C4-2B (cell line): ENCODE data around the gene PGAP2.

ENCODE experiments used
- ZFX ChIP-seq: fragments of 450-650 bp; IDR thresholded peaks from 2 replicates; pipeline ENCODE4 v1.6.1; 2017
- TF ChIP-seq, protein P1 (sequence below): fragments of 450-650 bp; conservative IDR thresholded peaks from 2 replicates; pipeline ENCODE4 v1.5.1; 2017; ENCODE audit warnings: mild to moderate bottlenecking

DNA sequence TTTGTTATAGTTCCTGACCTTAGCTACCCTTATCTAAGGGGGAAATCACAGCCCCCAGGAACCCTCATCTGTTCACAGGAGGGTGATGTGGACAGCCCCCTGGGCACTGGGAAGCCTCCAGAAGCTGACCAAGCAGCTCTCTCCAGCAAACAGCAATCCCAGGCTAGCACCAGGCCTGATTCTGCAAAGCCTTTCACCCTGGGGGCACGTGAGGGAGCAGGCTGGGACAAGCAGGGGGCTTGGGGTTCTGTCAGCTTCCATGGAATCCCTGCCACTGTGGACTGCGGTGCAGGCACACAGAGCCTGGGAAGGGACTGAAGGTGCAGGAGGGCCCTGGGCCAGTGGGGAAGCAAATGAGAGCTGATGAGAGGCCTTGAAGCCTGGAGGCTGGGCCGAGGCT is 2.1 kb downstream of the PGAP2 start:
- TF ChIP-seq, protein P1, sequence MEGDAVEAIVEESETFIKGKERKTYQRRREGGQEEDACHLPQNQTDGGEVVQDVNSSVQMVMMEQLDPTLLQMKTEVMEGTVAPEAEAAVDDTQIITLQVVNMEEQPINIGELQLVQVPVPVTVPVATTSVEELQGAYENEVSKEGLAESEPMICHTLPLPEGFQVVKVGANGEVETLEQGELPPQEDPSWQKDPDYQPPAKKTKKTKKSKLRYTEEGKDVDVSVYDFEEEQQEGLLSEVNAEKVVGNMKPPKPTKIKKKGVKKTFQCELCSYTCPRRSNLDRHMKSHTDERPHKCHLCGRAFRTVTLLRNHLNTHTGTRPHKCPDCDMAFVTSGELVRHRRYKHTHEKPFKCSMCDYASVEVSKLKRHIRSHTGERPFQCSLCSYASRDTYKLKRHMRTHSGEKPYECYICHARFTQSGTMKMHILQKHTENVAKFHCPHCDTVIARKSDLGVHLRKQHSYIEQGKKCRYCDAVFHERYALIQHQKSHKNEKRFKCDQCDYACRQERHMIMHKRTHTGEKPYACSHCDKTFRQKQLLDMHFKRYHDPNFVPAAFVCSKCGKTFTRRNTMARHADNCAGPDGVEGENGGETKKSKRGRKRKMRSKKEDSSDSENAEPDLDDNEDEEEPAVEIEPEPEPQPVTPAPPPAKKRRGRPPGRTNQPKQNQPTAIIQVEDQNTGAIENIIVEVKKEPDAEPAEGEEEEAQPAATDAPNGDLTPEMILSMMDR = no peak
- TF ChIP-seq ZFX = no peak
